HCT116 (cell line): ENCODE results near the gene KRT85. TPM values are rescaled to one million over a fixed set of nuclear protein-coding genes. Genes with fewer than 3 reads are reported as not detected.

Experiments used
- ATAC-seq: fragments of 200-7000 bp; cut with Tn5 transposase; 2 replicates; pipeline ENCODE4 v1.9.1; 2020; ENCODE audit warnings: mild to moderate bottlenecking, moderate library complexity
- BruUV-seq: library from RNA; stranded (reverse); fragments of 400-500 nt; replicated peaks from 2 replicates; lab custom pipeline; 2021; lab: Mats Ljungman, UMichigan
- CTCF ChIA-PET: fragments of 300-600 bp; sonication (Branson Sonifier 250); formaldehyde crosslinking; loops from one replicate; lab custom pipeline; 2021; ENCODE audit warnings: antibody characterized with exemption; lab: Charles Lee
- POLR2A ChIA-PET: fragments of 300-600, 350-600 bp; sonication (Branson Sonifier 250); formaldehyde crosslinking; loops from one replicate; lab custom pipeline; 2021; ENCODE audit warnings: antibody characterized with exemption; lab: Charles Lee
- RAD21 ChIA-PET, 2 experiments: fragments of 300-600 bp; sonication (Branson Sonifier 250); formaldehyde crosslinking; loops; one replicate each; lab custom pipeline; 2023; ENCODE audit warnings: low total read pairs in 2 of 2; ENCODE audit not compliant: uncharacterized antibody in 2 of 2, unreplicated experiment in 2 of 2, low non-redundant PET in 1 of 2; lab: Charles Lee
- DNase-seq: peaks from one replicate; pipeline ENCODE4 v3.0.0-alpha.2; 2010; ENCODE audit warnings: low read depth, low spot score
- H2AFZ ChIP-seq: fragments of 200-600 bp; shearing (Covaris generic), sonication (generic); 2 replicates; pipeline ENCODE4 v1.6.1; 2017; ENCODE audit warnings: low read depth, mixed run types, mixed read lengths, antibody characterized with exemption, low read length; ENCODE audit not compliant: poor library complexity, severe bottlenecking
- H3K27ac ChIP-seq: 2 replicates; pipeline ENCODE4 v1.5.1; 2012; ENCODE audit warnings: low read depth, low read length
- H3K27me3 ChIP-seq: fragments of 200-600 bp; sonication (generic); 2 replicates; pipeline ENCODE4 v1.6.1; 2016; ENCODE audit warnings: mixed run types, low read length, mixed read lengths; ENCODE audit not compliant: insufficient read depth
- H3K36me3 ChIP-seq, 2 experiments: fragments of 200-500 bp in 1 of 2; fragments of 200-600 bp in 1 of 2; sonication (Bioruptor generic) in 1 of 2; sonication (generic) in 1 of 2; 2 replicates each; pipeline versions ENCODE4 v1.5.1 to v1.6.1; 2014 to 2016; ENCODE audit warnings: low read length in 2 of 2, inconsistent platforms in 1 of 2, mixed read lengths in 1 of 2, mixed run types in 1 of 2; ENCODE audit not compliant: insufficient read depth in 2 of 2, control insufficient read depth in 1 of 2
- H3K4me1 ChIP-seq, 2 experiments: fragments of 200-600 bp in 1 of 2; sonication (generic) in 1 of 2; 2 replicates each; pipeline versions ENCODE4 v1.5.1 to v1.6.1; 2012 to 2017; ENCODE audit warnings: low read length in 2 of 2, inconsistent platforms in 1 of 2, mild to moderate bottlenecking in 1 of 2, mixed read lengths in 1 of 2, mixed run types in 1 of 2, moderate library complexity in 1 of 2; ENCODE audit not compliant: insufficient read depth in 2 of 2, control insufficient read depth in 1 of 2
- H3K4me2 ChIP-seq: fragments of 200-600 bp; sonication (generic); 2 replicates; pipeline ENCODE4 v1.6.1; 2017; ENCODE audit warnings: mixed run types, low read length, mixed read lengths
- H3K4me3 ChIP-seq, 2 experiments: fragments of 200-600 bp in 1 of 2; sonication (generic) in 1 of 2; replicated peaks in 1 of 2; 2 replicates each; pipeline ENCODE4 v1.5.1; 2011 to 2016; ENCODE audit warnings: low read length in 2 of 2, control low read depth in 1 of 2, low read depth in 1 of 2, mild to moderate bottlenecking in 1 of 2, mixed read lengths in 1 of 2, mixed run types in 1 of 2
- H3K79me2 ChIP-seq: fragments of 200-600 bp; sonication (generic); 2 replicates; pipeline ENCODE4 v1.6.1; 2017; ENCODE audit warnings: mild to moderate bottlenecking, mixed run types, low read length, moderate library complexity, mixed read lengths; ENCODE audit not compliant: insufficient read depth
- H3K9ac ChIP-seq: fragments of 200-600 bp; sonication (generic); 2 replicates; pipeline ENCODE4 v1.6.1; 2016; ENCODE audit warnings: low read length, mixed read lengths
- H3K9me2 ChIP-seq: fragments of 200-600 bp; sonication (generic), shearing (Covaris generic); 2 replicates; pipeline ENCODE4 v1.6.1; 2017; ENCODE audit warnings: mixed run types, mild to moderate bottlenecking, moderate library complexity; ENCODE audit not compliant: insufficient read depth
- H3K9me3 ChIP-seq, 2 experiments: fragments of 200-500 bp in 1 of 2; fragments of 200-600 bp in 1 of 2; sonication (Bioruptor generic) in 1 of 2; sonication (generic) in 1 of 2; 2 replicates each; pipeline ENCODE4 v1.6.1; 2014 to 2017; ENCODE audit warnings: low read length in 2 of 2, mixed read lengths in 2 of 2, inconsistent platforms in 1 of 2, low read depth in 1 of 2, mild to moderate bottlenecking in 1 of 2, mixed run types in 1 of 2, moderate library complexity in 1 of 2; ENCODE audit not compliant: control insufficient read depth in 1 of 2, insufficient read depth in 1 of 2
- H4K20me1 ChIP-seq: fragments of 200-600 bp; sonication (generic), shearing (Covaris generic); 2 replicates; pipeline ENCODE4 v1.6.1; 2017; ENCODE audit warnings: mixed run types, mild to moderate bottlenecking, moderate library complexity; ENCODE audit not compliant: insufficient read depth
- CBX3 ChIP-seq: IDR thresholded peaks from 2 replicates; pipeline ENCODE4 v1.6.1; 2012; ENCODE audit warnings: low read depth
- ELF1 ChIP-seq: IDR thresholded peaks from 2 replicates; pipeline ENCODE4 v1.6.1; 2012; ENCODE audit warnings: low read depth, borderline replicate concordance
- EZH2 ChIP-seq: fragments of 200-600 bp; sonication (generic); IDR thresholded peaks from 2 replicates; pipeline ENCODE4 v1.6.1; 2017; ENCODE audit warnings: antibody characterized with exemption, mixed run types
- EZH2phosphoT487 ChIP-seq: fragments of 200-600 bp; IDR thresholded peaks from 2 replicates; pipeline ENCODE4 v1.6.1; 2018; ENCODE audit warnings: antibody characterized with exemption, borderline replicate concordance
- POLR2A ChIP-seq: IDR thresholded peaks from 2 replicates; pipeline ENCODE4 v1.7.0; 2011; ENCODE audit warnings: borderline replicate concordance; ENCODE audit not compliant: insufficient read depth, insufficient read length; ENCODE audit errors: extremely low read depth
- POLR2AphosphoS5 ChIP-seq: IDR thresholded peaks from 2 replicates; pipeline ENCODE4 v1.6.1; 2011; ENCODE audit warnings: mild to moderate bottlenecking, low read depth, low read length, moderate library complexity
- SIN3A ChIP-seq: IDR thresholded peaks from 2 replicates; pipeline ENCODE4 v1.6.1; 2012; ENCODE audit warnings: low read depth
- TCF7L2 ChIP-seq: IDR thresholded peaks from 2 replicates; pipeline ENCODE4 v1.7.0; 2011; ENCODE audit warnings: borderline replicate concordance, inconsistent platforms; ENCODE audit not compliant: insufficient read depth, insufficient read length; ENCODE audit errors: extremely low read depth
- YY1 ChIP-seq: IDR thresholded peaks from 2 replicates; pipeline ENCODE4 v1.6.1; 2011; ENCODE audit warnings: low read length, low read depth, moderate library complexity, mild to moderate bottlenecking; ENCODE audit not compliant: insufficient replicate concordance; ENCODE audit errors: extremely low read depth
- ZNF274 ChIP-seq: fragments of 200-500 bp; sonication (Bioruptor generic); IDR thresholded peaks from 2 replicates; pipeline ENCODE4 v1.6.1; 2014; ENCODE audit warnings: mild to moderate bottlenecking, low read depth, low read length, inconsistent platforms
- intact Hi-C: fragments of 100-400 bp; cut with micrococcal nuclease; formaldehyde crosslinking; loops from 2 replicates; pipeline ENCODE4 v1.10.0; 2022
- total RNA-seq: library from RNA; stranded (reverse); gene quantifications from one replicate; pipeline ENCODE4 v1.2.1, GENCODE V29; 2021; ENCODE audit not compliant: unreplicated experiment
- TF ChIP-seq, protein P1 (sequence below), 3 experiments: fragments of 200-600 bp in 1 of 3; sonication (generic) in 1 of 3; IDR thresholded peaks in 2 of 3; conservative IDR thresholded peaks in 1 of 3; 2 replicates each; pipeline ENCODE4 v1.5.1; 2012 to 2017; ENCODE audit warnings: low read depth in 2 of 3, low read length in 2 of 3, antibody characterized with exemption in 1 of 3, borderline replicate concordance in 1 of 3, control low read depth in 1 of 3, mild to moderate bottlenecking in 1 of 3, mixed read lengths in 1 of 3, mixed run types in 1 of 3, moderate library complexity in 1 of 3; ENCODE audit not compliant: insufficient read depth in 1 of 3
- TF ChIP-seq, protein P2 (sequence below): IDR thresholded peaks from 2 replicates; pipeline ENCODE4 v1.6.1; 2012

Gene KRT85
- total RNA-seq, 1 experiment from 2014 or later, result not detected

DNA sequence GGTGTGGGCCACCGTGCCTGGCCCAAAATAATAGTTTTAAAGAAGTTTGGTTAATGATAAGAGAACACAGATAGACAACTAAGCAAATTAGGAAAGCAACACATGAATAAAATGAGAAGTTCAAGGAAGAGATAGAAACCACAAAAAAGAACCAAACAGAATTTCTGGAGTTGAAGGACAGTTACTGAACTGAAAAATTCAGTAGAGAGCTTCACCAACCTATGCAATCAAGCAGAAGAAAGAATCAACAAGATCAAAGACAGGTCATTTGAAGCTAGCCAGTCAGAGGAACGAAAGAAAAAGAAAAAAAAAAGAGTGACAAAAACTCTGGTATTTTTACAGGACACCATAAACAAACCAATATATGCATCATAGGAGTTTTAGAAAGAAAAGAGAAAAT, 30.6 kb downstream of the KRT85 start (continued):
- no peak for TF ChIP-seq POLR2AphosphoS5
- TF ChIP-seq TCF7L2, result no peak
- TF ChIP-seq SIN3A, result no peak
- no peak for TF ChIP-seq CBX3
- TF ChIP-seq, protein P1, sequence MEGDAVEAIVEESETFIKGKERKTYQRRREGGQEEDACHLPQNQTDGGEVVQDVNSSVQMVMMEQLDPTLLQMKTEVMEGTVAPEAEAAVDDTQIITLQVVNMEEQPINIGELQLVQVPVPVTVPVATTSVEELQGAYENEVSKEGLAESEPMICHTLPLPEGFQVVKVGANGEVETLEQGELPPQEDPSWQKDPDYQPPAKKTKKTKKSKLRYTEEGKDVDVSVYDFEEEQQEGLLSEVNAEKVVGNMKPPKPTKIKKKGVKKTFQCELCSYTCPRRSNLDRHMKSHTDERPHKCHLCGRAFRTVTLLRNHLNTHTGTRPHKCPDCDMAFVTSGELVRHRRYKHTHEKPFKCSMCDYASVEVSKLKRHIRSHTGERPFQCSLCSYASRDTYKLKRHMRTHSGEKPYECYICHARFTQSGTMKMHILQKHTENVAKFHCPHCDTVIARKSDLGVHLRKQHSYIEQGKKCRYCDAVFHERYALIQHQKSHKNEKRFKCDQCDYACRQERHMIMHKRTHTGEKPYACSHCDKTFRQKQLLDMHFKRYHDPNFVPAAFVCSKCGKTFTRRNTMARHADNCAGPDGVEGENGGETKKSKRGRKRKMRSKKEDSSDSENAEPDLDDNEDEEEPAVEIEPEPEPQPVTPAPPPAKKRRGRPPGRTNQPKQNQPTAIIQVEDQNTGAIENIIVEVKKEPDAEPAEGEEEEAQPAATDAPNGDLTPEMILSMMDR (IDR thresholded peaks at IDR 0.05 in 2 of 3, conservative IDR thresholded peaks at IDR 0.05 in 1 of 3; ENCODE audit: borderline replicate concordance in 1 of 3, insufficient read depth in 1 of 3, low read depth in 2 of 3, low read length in 2 of 3), result no peak
- TF ChIP-seq POLR2A, result no peak
- TF ChIP-seq EZH2phosphoT487, result no peak
- TF ChIP-seq ELF1, result no peak
- TF ChIP-seq ZNF274, result no peak
- no peak for TF ChIP-seq EZH2
- TF ChIP-seq, protein P2, sequence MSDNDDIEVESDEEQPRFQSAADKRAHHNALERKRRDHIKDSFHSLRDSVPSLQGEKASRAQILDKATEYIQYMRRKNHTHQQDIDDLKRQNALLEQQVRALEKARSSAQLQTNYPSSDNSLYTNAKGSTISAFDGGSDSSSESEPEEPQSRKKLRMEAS, result no peak

DNA sequence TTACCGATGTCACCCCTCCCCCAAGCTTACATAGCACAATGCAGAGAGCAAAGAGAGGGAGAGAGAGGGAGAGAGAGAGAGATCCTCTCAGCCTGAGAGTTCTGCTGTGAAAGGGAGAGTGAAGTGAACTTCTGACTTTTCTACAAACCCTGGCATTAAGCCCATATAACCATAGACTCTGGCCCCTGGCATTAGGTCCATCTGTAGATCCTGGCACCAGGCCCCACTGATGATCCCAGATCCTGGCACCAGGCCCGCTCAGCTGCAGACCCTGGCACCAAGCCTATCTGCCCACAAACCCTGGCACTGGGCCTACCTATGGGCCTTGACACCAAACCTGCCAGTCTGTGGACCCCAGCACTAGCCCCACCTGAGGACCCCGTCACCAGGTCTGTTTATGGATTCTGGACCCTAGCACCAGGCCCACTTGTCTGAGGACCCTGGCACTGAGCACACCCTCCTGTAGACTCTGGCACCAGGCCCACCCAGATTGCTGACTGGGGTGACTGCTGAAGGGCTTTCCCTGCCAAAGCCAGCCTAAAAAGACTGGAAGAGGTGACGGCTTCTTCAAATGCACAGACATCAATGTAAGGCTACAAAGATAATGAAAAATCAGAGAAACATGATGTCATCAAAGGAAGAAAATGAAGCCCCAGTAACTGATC, 31.6 kb downstream of the KRT85 start:
- ChIA-PET POLR2A (no interaction called here), RAD21 (no interaction called here), CTCF (no interaction called here)
- DNase-seq, result no peak
- intact Hi-C loops, result no loop called here
- Histone ChIP-seq H2AFZ (no peak overlapping the region), H3K4me2 (no peak overlapping the region), H3K27ac (no peak overlapping the region), H3K9me3 (no peaks in the 10 kb centered on the region), H3K79me2 (no peaks in the 10 kb centered on the region), H3K4me3 (no peak overlapping the region), H3K9me2 (no peaks in the 10 kb centered on the region), H3K27me3 (no peaks in the 10 kb centered on the region), H3K4me1 (peaks cover 0 to 13% of the 10 kb centered on the region in 2 experiments; a peak in 2 of 4 replicates), H3K36me3 (no peaks in the 10 kb centered on the region), H3K9ac (no peak overlapping the region), H4K20me1 (no peaks in the 10 kb centered on the region)
- no peak for TF ChIP-seq YY1
- no TSS peak for BruUV-seq
- no peak for ATAC-seq
